Medulla oblongata (tissue), 1 donor: ENCODE measurements around the gene CEACAM19.
"Not testable (repeated sequence)": the region's sequence is repeated elsewhere in the genome, so short reads cannot be mapped to it uniquely, and the experiment has no call there.

Experiments
- DNase-seq: peaks from one replicate; pipeline ENCODE4 v3.0.0-alpha.2; 2015; ENCODE audit errors: extremely low spot score

Gene CEACAM19

GRCh38 chr19:44701228-44701627 lies 29.9 kb downstream of the CEACAM19 start:
- no peak for DNase-seq

GRCh38 chr19:44702551-44703176 lies 31.4 kb downstream of the CEACAM19 start:
- DNase-seq: no peak

DNA sequence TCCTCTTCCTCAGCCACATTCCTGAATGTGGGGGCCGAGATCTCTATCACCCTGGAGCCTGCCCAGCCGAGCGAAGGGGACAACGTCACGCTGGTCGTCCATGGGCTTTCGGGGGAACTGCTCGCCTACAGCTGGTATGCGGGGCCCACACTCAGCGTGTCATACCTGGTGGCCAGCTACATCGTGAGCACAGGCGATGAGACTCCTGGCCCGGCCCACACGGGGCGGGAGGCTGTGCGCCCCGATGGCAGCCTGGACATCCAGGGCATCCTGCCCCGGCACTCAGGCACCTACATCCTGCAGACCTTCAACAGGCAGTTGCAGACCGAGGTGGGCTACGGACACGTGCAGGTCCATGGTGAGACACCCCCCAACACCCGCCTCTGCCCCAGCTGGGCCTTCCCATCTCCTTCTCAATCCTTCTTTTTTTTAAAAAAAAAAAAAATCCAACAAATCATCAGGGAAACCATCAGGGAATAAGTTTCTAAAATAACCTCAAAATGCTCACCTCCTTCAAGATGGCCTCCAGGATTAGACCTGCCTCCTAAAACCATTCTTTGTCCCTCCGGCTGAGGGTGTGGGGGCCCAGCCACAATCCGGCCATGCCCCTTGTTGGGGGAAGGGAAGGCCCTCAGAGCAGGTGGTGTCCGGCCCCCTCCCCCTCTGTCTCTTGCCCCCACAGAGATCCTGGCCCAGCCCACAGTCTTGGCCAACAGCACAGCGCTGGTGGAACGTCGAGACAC lies 32.2 kb downstream of the CEACAM19 start:
- DNase-seq: no peak

DNA sequence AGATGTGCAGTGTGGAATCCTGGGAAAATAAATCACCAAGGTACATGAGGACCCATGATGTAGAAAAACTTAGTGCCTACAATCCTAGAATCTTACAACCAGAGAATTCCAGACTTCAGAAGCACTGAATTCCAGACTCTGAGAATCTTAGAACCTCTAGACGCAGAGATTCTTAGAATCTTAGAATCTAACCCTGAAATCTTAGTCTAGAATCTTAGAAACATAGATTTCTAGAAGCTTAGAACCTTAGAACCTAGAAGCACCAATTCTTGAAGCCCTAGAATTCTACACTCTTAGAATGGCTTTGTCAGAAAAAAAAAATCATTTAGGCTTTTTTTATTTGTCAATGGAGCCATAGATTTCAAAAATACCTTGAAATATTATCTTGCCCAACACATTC lies 33.7 kb downstream of the CEACAM19 start:
- DNase-seq: no peak

DNA sequence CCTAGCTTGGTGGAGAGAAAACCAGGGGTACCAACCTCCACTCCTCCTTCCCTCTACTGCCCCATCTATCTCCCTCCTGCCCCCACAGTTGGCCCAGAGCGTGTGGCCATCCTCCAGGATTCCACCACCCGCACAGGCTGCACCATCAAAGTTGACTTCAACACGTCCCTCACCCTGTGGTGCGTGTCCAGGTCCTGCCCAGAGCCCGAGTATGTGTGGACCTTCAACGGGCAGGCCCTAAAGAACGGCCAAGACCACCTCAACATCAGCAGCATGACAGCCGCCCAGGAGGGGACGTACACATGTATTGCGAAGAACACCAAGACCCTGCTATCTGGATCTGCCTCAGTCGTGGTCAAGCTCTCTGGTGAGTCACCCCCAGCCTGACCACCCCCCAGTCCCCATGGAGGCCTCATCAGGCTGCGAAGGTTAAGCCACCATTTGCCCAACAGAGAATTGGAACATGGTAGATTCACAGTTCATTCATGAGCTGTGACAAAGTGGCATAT lies 34.3 kb downstream of the CEACAM19 start:
- no peak for DNase-seq

DNA sequence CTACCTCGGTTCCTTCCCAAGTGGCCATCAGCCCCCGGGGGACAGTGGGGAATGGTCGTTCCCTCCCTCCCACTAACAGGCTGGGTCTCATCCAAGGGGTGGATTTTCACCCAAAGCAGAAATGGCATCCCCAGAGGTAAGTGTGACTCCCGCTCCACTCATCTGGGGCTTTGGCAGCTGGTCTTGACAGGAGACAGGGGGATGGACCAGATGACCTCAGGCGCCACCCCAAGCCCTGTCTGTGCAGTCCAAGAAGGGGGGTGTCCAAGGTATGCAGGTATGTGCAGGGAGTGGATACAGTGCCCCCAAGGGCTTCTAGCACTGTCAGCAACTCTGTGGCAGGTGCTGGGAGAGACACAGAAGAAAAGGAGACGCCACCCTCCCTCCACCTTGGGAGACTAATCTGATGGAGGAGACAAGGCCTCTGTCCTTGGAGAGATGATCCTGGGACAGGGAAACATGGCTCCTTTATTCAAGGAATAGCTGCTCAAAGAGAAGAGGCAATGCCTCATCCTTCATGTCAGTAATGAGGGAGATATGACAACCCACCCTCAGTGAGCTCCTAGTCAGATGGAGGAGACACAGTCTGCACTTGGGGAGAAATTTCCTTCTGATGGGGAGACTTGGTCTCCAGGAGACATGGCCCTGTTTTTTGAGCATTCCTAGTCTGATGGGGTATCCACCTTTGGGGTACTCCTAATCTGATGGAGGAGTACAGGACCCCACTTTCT lies 35.4 kb downstream of the CEACAM19 start:
- no peak for DNase-seq

- no peak for DNase-seq
These were observed 36.5 kb downstream of the CEACAM19 start for GRCh38 chr19:44707794-44708193.

DNA sequence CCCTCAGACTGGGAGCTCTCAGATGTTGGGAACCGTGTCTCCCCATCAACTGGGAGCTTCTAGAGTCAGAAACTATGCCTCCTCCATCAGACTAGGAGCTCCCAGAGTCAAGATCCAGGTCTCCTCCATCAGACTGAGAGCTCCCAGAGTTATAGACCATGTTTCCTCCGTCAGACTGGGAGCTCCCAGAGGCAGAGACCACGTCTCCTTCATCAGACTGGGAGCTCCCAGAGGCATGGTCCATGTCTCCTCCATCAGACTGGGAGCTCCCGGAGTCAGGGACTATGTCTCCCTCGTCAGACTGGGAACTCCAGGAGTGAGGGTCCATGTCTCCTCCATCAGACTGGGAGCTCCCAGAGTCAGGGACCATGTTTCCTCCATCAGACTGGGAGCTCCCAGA lies 37.7 kb downstream of the CEACAM19 start:
- DNase-seq: no peak

DNA sequence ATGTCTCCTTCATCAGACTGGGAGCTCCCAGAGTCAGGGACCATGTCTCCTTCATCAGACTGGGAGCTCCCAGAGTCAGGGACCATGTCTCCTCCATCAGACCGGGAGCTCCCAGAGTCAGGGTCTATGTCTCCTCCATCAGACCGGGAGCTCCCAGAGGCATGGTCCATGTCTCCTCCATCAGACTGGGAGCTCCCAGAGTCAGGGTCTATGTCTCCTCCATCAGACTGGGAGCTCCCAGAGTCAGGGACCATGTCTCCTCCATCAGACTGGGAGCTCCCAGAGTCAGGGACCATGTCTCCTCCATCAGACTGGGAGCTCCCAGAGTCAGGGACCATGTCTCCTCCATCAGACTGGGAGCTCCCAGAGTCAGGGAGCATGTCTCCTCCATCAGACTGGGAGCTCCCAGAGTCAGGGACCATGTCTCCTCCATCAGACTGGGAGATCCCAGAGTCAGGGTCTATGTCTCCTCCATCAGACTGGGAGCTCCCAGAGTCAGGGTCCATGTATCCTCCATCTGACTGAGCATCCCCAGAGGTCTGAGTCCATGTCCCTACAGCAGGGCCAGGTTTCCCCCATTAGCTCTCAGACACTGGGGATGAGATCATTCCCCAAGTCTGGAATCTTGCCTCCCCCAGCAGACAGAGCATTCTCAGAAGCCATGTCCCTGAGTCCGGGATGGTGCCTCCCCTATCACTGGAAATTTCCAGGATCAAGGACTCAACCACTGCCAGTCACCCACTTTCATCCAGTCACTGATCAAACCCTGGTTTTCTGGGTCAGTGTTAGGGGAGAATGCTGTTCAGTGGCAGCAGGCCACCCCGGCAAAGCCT lies 38.4 kb downstream of the CEACAM19 start:
- DNase-seq: not testable (repeated sequence)

- no peak for DNase-seq
These were observed 39.2 kb downstream of the CEACAM19 start for GRCh38 chr19:44710483-44710882.

- no peak for DNase-seq
These were observed 41.7 kb downstream of the CEACAM19 start for GRCh38 chr19:44712864-44713515.

DNA sequence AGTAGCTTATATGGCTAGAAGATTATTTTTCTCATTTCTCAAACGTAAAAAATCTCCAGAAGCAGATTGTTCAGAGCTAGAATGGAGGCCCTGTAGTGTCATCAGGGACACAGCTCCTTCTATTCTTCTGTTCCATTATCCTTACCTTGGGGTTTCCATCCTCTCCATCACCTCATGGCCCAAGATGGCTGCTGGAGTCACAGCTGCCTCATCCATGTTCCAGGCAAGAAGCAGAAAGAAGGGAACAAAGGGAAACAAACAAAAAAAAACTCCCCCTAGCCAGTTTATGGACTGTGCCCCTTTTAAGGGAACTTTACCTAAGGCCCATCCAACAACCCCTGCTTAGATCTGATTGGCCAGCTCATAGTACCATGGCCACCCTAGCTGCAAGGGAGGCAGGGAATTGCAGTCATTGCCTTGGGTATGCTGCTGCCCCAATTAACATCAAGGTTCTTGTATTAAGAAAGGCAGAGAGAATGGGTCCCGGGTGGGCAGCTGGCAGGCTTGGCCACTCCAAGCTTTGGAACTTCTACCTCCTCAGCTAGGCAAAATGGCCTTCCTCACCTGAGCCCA lies 43.4 kb downstream of the CEACAM19 start:
- no peak for DNase-seq

DNA sequence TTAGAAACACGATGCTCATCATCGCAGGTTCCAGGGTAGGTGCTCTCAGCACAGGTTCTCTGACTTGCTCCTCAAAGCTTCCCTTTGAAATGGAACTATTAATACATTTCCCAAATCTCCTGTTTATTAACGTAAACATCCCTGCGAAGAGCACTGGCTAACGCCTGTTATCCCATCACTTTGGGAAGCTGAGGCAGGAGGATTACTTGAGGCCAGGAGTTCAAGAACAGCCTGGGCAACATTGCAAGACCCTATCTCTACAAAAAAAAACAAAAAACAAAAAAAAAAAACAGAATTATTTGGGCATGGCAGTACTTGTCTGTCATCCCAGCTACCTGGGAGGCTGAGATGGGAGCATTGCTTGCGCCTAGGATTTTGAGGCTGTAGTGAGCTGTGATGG lies 46.3 kb downstream of the CEACAM19 start:
- DNase-seq: no peak

DNA sequence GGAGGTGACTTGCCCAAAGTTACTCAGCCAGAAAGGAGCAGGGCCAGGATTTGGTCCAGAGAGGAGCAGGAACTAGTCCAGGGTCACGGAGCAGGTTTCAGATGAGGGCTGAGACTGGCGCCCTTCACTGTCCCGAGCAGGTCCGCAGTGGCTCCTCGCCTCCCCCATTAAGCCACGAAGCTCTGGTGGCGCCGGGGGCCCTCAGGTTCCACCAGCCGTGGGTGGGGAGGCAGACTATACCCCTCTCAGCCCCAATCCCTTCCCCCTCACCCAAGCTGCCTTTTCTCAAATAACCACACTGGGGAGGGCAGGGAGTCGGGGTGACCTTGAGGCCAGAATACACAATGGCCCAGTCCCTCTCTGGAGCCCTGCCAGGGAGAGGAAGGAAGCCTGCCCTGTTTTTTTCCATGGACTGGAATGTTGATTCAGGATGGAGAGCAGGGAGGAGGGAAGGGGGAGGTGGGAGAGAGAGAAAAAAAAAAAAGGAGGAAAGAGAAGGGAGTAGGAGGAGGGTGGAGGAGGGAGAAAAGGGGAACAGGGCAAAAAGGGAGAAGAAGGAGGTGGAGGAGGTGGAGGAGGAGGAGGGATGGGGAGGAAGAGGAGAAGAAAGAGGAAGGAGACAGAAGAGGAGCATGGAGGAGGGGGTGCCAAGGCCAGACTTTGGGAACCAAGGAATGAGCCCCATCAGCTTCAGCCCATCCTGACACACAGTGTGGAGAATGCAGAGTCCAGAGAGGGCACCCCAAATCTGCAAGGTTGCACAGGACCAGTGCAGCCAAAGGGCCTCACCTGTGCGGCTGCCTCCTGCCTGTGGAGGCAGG lies 47.4 kb downstream of the CEACAM19 start:
- DNase-seq: peak; percentile 44

- no peak for DNase-seq
These were observed 48.0 kb downstream of the CEACAM19 start for GRCh38 chr19:44719262-44719701.

- not testable (repeated sequence) for DNase-seq
These were observed 49.1 kb downstream of the CEACAM19 start for GRCh38 chr19:44720396-44720795.

GRCh38 chr19:44720945-44721344 lies 49.7 kb downstream of the CEACAM19 start:
- DNase-seq: no peak

GRCh38 chr19:44721369-44721768 lies 50.1 kb downstream of the CEACAM19 start:
- DNase-seq: not testable (repeated sequence)

- DNase-seq: peak; percentile 31
These were observed 51.1 kb downstream of the CEACAM19 start for GRCh38 chr19:44722131-44723121.
